SJCRH30 (cell line): ENCODE measurements around the gene USP10. TPM values are rescaled to one million over a fixed set of nuclear protein-coding genes. Genes with fewer than 3 reads are reported as not detected.

Experiments
- DNase-seq, 2 experiments: peaks; one replicate each; pipeline ENCODE4 v3.0.0-alpha.2; 2015 to 2020
- H3K27ac ChIP-seq: fragments of 250-450 bp; sonication (Bioruptor Pico); 2 replicates; pipeline ENCODE4 v1.5.1; 2020; ENCODE audit warnings: mild to moderate bottlenecking, moderate library complexity
- H3K27me3 ChIP-seq: fragments of 250-450 bp; sonication (Bioruptor Pico); 2 replicates; pipeline ENCODE4 v1.5.1; 2020; ENCODE audit warnings: mild to moderate bottlenecking, moderate library complexity
- H3K36me3 ChIP-seq: fragments of 250-450 bp; sonication (Bioruptor Pico); 2 replicates; pipeline ENCODE4 v1.5.1; 2020; ENCODE audit warnings: mild to moderate bottlenecking, moderate library complexity
- H3K4me1 ChIP-seq: fragments of 250-450 bp; sonication (Bioruptor Pico); 2 replicates; pipeline ENCODE4 v1.5.1; 2020; ENCODE audit warnings: mild to moderate bottlenecking, moderate library complexity
- H3K4me3 ChIP-seq: fragments of 250-450 bp; sonication (Bioruptor Pico); 2 replicates; pipeline ENCODE4 v1.5.1; 2020; ENCODE audit warnings: mild to moderate bottlenecking, moderate library complexity
- H3K9me3 ChIP-seq: fragments of 250-450 bp; sonication (Bioruptor Pico); replicated peaks from 2 replicates; pipeline ENCODE4 v1.5.1; 2020; ENCODE audit warnings: mild to moderate bottlenecking, moderate library complexity
- total RNA-seq: library from RNA; depleted of rRNA; stranded (reverse); fragments of >200 nt; shearing (Covaris generic); gene quantifications from 2 replicates; pipeline ENCODE4 v1.2.3, GENCODE V29; 2014

The USP10 gene
- total RNA-seq, 1 experiment from 2014 or later, result 68.3 TPM

GRCh38 chr16:84752600-84752999 lies 52.8 kb downstream of the USP10 start:
- no peak for DNase-seq
- no peaks in the 10 kb centered on the region for H3K36me3 ChIP-seq
- H3K27me3 ChIP-seq, result no peaks in the 10 kb centered on the region
- H3K9me3 ChIP-seq, result no peaks in the 10 kb centered on the region
- H3K4me1 ChIP-seq, result no peaks in the 10 kb centered on the region
- no peak overlapping the region for H3K27ac ChIP-seq
- no peak overlapping the region for H3K4me3 ChIP-seq

DNA sequence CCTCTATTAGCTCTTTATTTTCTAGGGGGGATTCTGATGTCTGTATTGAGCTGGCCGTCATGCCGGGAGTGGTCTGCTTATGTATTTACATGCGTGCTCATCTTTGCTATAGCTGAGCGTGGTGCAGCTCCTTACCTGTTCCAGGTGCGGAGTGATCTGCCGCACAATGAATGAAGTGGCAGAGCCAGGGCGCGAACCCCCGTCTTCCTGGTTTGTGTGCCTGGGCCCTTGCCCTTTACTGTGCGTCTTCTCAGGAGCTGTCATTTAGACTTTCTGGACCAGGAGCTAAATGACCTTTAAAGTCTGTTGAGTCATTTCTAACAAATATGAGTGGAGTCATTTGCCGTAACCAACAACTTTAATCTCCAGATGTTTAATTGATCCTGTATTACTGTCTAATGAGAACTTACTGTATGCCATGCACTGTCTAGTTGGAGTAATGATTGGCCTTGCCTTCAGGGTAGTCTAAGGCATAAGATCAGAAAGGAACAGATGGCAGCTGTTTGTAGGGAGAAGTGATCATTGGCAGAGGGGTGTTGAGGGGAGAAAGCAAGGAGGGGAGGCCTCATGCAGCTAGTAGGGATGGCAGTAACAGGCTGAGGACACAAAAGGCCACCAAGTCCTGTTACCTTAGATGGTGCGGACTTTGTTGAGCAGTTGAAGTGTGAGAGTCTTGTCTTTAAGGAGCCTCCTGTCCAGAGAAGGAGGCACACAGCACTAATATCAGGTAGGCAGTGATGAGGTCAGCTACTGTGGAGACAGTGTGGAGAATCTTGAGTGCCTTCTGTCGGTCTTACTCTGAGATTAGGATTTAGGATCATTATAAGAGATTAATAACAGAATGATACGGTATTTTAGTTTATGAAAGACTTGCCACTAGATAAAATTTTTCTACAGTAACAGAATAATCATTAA lies 53.9 kb downstream of the USP10 start:
- H3K27ac ChIP-seq, result no peak overlapping the region
- H3K4me3 ChIP-seq, result no peak overlapping the region
- no peaks in the 10 kb centered on the region for H3K27me3 ChIP-seq

GRCh38 chr16:84754353-84754856 lies 54.6 kb downstream of the USP10 start:
- Histone ChIP-seq H3K36me3 (no peaks in the 10 kb centered on the region), H3K27me3 (no peaks in the 10 kb centered on the region), H3K27ac (no peak overlapping the region), H3K4me3 (no peak overlapping the region), H3K9me3 (no peaks in the 10 kb centered on the region), H3K4me1 (no peaks in the 10 kb centered on the region)
- peak; percentile 49 to 72 for DNase-seq

More for the DNA sequence above, 53.9 kb downstream of the USP10 start:
- Histone ChIP-seq H3K9me3 (no peaks in the 10 kb centered on the region), H3K36me3 (no peaks in the 10 kb centered on the region), H3K4me1 (no peaks in the 10 kb centered on the region)
- no peak for DNase-seq

DNA sequence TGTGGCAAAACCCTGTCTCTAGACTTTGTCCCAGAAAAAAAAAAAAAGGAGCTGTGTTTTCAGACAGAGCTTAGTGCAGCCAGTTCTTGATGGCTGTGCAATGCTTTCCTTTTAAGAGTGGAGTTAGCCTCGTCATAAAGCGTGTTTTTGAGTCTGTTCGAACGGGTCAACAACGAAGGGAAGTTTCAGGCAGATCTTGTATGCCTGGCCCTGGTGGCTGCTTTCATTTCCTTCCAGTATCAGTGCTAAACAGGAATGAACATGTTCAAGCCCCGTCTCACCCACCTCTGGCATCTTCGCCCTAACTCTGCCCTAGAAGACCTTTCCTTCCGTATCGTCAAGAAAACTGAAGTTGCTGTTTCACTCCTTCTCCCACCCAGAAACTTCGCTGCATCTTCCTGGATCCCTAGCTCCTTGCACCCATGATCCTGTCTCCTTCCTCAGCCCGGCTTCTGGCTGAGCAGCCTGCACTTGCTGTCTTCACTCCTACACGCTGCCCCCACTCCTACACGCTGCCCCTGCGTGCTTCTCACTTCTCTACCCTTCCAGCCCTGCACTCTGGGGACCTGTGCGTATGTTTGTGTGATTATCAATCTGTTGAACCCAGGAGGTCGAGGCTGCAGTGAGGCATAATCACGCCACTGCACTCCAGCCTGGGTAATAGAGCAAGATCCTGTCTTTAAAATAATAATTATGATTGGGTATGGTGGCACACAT lies 55.3 kb downstream of the USP10 start:
- H3K27ac ChIP-seq, result no peak overlapping the region
- no peak for DNase-seq
- H3K36me3 ChIP-seq, result no peaks in the 10 kb centered on the region
- H3K27me3 ChIP-seq, result no peaks in the 10 kb centered on the region
- H3K9me3 ChIP-seq, result no peaks in the 10 kb centered on the region
- no peaks in the 10 kb centered on the region for H3K4me1 ChIP-seq
- H3K4me3 ChIP-seq, result no peak overlapping the region

DNA sequence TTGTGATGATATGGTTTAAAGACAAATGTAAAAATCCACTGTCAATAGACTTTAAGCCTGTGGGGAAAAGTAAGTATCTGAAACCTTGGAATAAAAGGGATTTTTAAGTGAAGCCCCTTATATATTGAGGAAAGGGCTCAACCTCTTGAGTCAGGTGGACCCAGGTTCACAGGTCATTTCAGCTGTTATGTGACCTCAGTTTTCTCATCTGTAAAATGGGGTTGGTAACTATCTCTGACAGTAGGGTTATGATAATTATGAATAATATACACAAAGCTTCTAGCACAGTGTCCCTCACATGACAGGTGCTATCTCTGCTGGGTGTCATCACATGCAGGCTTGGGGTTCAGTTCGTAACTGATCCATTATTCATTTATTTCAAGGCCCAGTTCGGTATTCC lies 57.0 kb downstream of the USP10 start:
- no peak for DNase-seq
- H3K27ac ChIP-seq, result no peak overlapping the region
- H3K9me3 ChIP-seq, result no peaks in the 10 kb centered on the region
- H3K4me3 ChIP-seq, result no peak overlapping the region
- no peaks in the 10 kb centered on the region for H3K27me3 ChIP-seq
- peaks cover 9% of the 10 kb centered on the region for H3K36me3 ChIP-seq
- no peaks in the 10 kb centered on the region for H3K4me1 ChIP-seq

- Histone ChIP-seq H3K4me3 (no peak overlapping the region), H3K36me3 (peaks cover 18% of the 10 kb centered on the region), H3K9me3 (no peaks in the 10 kb centered on the region), H3K4me1 (no peaks in the 10 kb centered on the region), H3K27me3 (no peaks in the 10 kb centered on the region), H3K27ac (no peak overlapping the region)
- no peak for DNase-seq
Observed at GRCh38 chr16:84758627-84759026, 58.8 kb downstream of the USP10 start.

GRCh38 chr16:84759061-84759460 lies 59.3 kb downstream of the USP10 start:
- peaks cover 19% of the 10 kb centered on the region for H3K36me3 ChIP-seq
- H3K27ac ChIP-seq, result no peak overlapping the region
- H3K27me3 ChIP-seq, result no peaks in the 10 kb centered on the region
- H3K4me1 ChIP-seq, result no peaks in the 10 kb centered on the region
- DNase-seq, result no peak
- no peaks in the 10 kb centered on the region for H3K9me3 ChIP-seq
- H3K4me3 ChIP-seq, result no peak overlapping the region

- no peak overlapping the region for H3K27ac ChIP-seq
- H3K4me3 ChIP-seq, result no peak overlapping the region
- H3K36me3 ChIP-seq, result peaks cover 24% of the 10 kb centered on the region
- H3K9me3 ChIP-seq, result no peaks in the 10 kb centered on the region
- no peak for DNase-seq
- no peaks in the 10 kb centered on the region for H3K27me3 ChIP-seq
- no peaks in the 10 kb centered on the region for H3K4me1 ChIP-seq
Observed at GRCh38 chr16:84759906-84760305, 60.1 kb downstream of the USP10 start.

- no peaks in the 10 kb centered on the region for H3K4me1 ChIP-seq
- no peak for DNase-seq
- H3K36me3 ChIP-seq, result peaks cover 37% of the 10 kb centered on the region
- H3K4me3 ChIP-seq, result no peak overlapping the region
- no peaks in the 10 kb centered on the region for H3K9me3 ChIP-seq
- H3K27me3 ChIP-seq, result no peaks in the 10 kb centered on the region
- H3K27ac ChIP-seq, result no peak overlapping the region
Observed at GRCh38 chr16:84761448-84762368, 61.9 kb downstream of the USP10 start.

GRCh38 chr16:84763164-84763563 lies 63.4 kb downstream of the USP10 start:
- Histone ChIP-seq H3K4me3 (no peak overlapping the region), H3K9me3 (no peaks in the 10 kb centered on the region), H3K27ac (no peak overlapping the region), H3K27me3 (no peaks in the 10 kb centered on the region), H3K36me3 (peaks cover 45% of the 10 kb centered on the region), H3K4me1 (no peaks in the 10 kb centered on the region)
- DNase-seq, result no peak

DNA sequence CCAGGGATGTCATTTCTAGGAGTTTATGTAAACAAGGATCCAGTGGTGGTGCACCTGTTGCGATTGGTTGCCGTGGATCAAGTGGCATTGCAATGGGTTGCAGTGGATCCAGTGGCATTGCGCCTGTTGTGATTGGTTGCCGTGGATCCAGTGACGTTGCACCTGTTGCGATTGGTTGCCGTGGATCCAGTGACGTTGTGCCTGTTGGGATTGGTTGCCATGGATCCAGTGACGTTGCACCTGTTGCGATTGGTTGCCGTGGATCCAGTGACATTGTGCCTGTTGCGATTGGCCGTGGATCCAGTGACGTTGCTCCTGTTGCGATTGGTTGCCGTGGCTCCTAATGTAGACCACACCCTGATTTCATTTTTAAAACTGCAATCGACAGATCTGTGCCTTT lies 63.8 kb downstream of the USP10 start:
- Histone ChIP-seq H3K27ac (no peak overlapping the region), H3K4me3 (no peak overlapping the region), H3K9me3 (no peaks in the 10 kb centered on the region), H3K4me1 (no peaks in the 10 kb centered on the region), H3K36me3 (peaks cover 49% of the 10 kb centered on the region), H3K27me3 (no peaks in the 10 kb centered on the region)
- peak in 1 of 2 experiments; percentile 28 for DNase-seq

DNA sequence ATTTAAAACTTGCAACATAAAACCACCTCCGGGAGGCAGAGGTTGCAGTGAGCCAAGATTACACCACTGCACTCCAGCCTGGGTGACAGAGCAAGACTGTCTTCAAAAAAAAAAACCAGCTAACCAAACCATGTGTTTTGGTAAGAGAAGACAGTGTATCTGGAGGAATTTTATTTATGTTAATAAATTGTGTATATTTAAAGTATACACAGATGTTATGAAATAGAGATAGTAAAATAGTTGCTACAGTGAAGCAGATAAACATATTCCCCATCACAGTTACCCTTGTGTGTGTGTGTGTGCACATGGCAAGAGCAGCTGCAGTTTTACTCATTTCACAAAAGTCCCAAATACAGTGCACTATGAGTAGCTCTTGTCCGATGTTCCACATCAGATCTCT lies 65.2 kb downstream of the USP10 start:
- Histone ChIP-seq H3K36me3 (peaks cover 51% of the 10 kb centered on the region), H3K4me1 (no peaks in the 10 kb centered on the region), H3K4me3 (no peak overlapping the region), H3K27me3 (no peaks in the 10 kb centered on the region), H3K9me3 (no peaks in the 10 kb centered on the region), H3K27ac (no peak overlapping the region)
- DNase-seq, result no peak

- H3K4me3 ChIP-seq, result no peak overlapping the region
- H3K27ac ChIP-seq, result no peak overlapping the region
- H3K4me1 ChIP-seq, result no peaks in the 10 kb centered on the region
- no peaks in the 10 kb centered on the region for H3K27me3 ChIP-seq
- H3K36me3 ChIP-seq, result peaks cover 48% of the 10 kb centered on the region
- DNase-seq, result no peak
- H3K9me3 ChIP-seq, result no peaks in the 10 kb centered on the region
Observed at GRCh38 chr16:84765616-84766580, 66.1 kb downstream of the USP10 start.
